Mesenchymal stem cell (in vitro differentiated cells and primary cell): Measurements from ENCODE around the gene SOX10.

Experiments
- DNase-seq: peaks from one replicate; pipeline ENCODE4 v3.0.0-alpha.2; 2013
- H2AFZ ChIP-seq: one replicate; pipeline ENCODE4 v1.6.1; 2013; ENCODE audit warnings: low read depth, mild to moderate bottlenecking, control low read depth, inconsistent platforms, low read length, moderate library complexity
- H2AK5ac ChIP-seq: 2 replicates; pipeline ENCODE4 v1.6.1; 2013; ENCODE audit warnings: low read length, moderate library complexity, mild to moderate bottlenecking, inconsistent platforms; ENCODE audit not compliant: severe bottlenecking
- H2BK120ac ChIP-seq: one replicate; pipeline ENCODE4 v1.6.1; 2013; ENCODE audit warnings: low read depth, mild to moderate bottlenecking, inconsistent platforms, low read length, moderate library complexity
- H2BK12ac ChIP-seq, 2 experiments: one replicate each; pipeline ENCODE4 v1.6.1; 2013; ENCODE audit warnings: inconsistent platforms in 2 of 2, low read length in 2 of 2, mild to moderate bottlenecking in 2 of 2, moderate library complexity in 2 of 2, control low read depth in 1 of 2
- H2BK15ac ChIP-seq: one replicate; pipeline ENCODE4 v1.6.1; 2013; ENCODE audit warnings: mild to moderate bottlenecking, low read depth, inconsistent platforms; ENCODE audit not compliant: poor library complexity, severe bottlenecking
- H2BK5ac ChIP-seq: 2 replicates; pipeline ENCODE4 v1.6.1; 2013; ENCODE audit warnings: low read depth, mild to moderate bottlenecking, low read length, control low read depth, inconsistent platforms; ENCODE audit not compliant: poor library complexity, severe bottlenecking
- H3K14ac ChIP-seq, 2 experiments: one replicate each; pipeline ENCODE4 v1.6.1; 2013; ENCODE audit warnings: inconsistent platforms in 2 of 2, low read length in 2 of 2, control low read depth in 1 of 2, mild to moderate bottlenecking in 1 of 2, moderate library complexity in 1 of 2
- H3K18ac ChIP-seq, 2 experiments: one replicate each; pipeline ENCODE4 v1.6.1; 2013; ENCODE audit warnings: inconsistent platforms in 2 of 2, low read length in 2 of 2, control low read depth in 1 of 2, low read depth in 1 of 2, mild to moderate bottlenecking in 1 of 2
- H3K23ac ChIP-seq, 2 experiments: one replicate each; pipeline ENCODE4 v1.6.1; 2013; ENCODE audit warnings: inconsistent platforms in 2 of 2, low read length in 2 of 2, mild to moderate bottlenecking in 2 of 2, moderate library complexity in 2 of 2, control low read depth in 1 of 2
- H3K27ac ChIP-seq: 2 replicates; pipeline ENCODE4 v1.5.1; 2013; ENCODE audit warnings: mild to moderate bottlenecking, moderate library complexity, low read length, control low read depth, inconsistent platforms; ENCODE audit not compliant: poor library complexity, severe bottlenecking
- H3K27me3 ChIP-seq, 2 experiments: 2 replicates each; pipeline versions ENCODE4 v1.6.1 to v1.7.0; 2013; ENCODE audit warnings: low read length in 2 of 2, mild to moderate bottlenecking in 2 of 2, moderate library complexity in 2 of 2, control low read depth in 1 of 2, inconsistent platforms in 1 of 2; ENCODE audit not compliant: control insufficient read depth in 1 of 2, insufficient read depth in 1 of 2
- H3K36me3 ChIP-seq, 2 experiments: 2 replicates each; pipeline versions ENCODE4 v1.6.1 to v1.7.0; 2013; ENCODE audit warnings: low read length in 2 of 2, control low read depth in 1 of 2, inconsistent platforms in 1 of 2, low read depth in 1 of 2, mild to moderate bottlenecking in 1 of 2; ENCODE audit not compliant: insufficient read depth in 2 of 2, control insufficient read depth in 1 of 2
- H3K4ac ChIP-seq, 2 experiments: one replicate each; pipeline ENCODE4 v1.6.1; 2013; ENCODE audit warnings: inconsistent platforms in 2 of 2, low read length in 2 of 2, mild to moderate bottlenecking in 2 of 2, moderate library complexity in 2 of 2, control low read depth in 1 of 2, low read depth in 1 of 2
- H3K4me1 ChIP-seq: 2 replicates; pipeline ENCODE4 v1.6.1; 2013; ENCODE audit warnings: low read depth, low read length, control low read depth; ENCODE audit not compliant: control insufficient read depth, insufficient read depth
- H3K4me2 ChIP-seq: 2 replicates; pipeline ENCODE4 v1.6.1; 2013; ENCODE audit warnings: low read length, mild to moderate bottlenecking, inconsistent platforms; ENCODE audit not compliant: poor library complexity, severe bottlenecking
- H3K4me3 ChIP-seq, 2 experiments: 2 replicates each; pipeline versions ENCODE4 v1.5.1 to v1.7.0; 2013; ENCODE audit warnings: low read length in 2 of 2, mild to moderate bottlenecking in 2 of 2, control low read depth in 1 of 2, low read depth in 1 of 2; ENCODE audit not compliant: insufficient read depth in 1 of 2
- H3K79me1 ChIP-seq: replicated peaks from 2 replicates; pipeline ENCODE4 v1.6.1; 2013; ENCODE audit warnings: mild to moderate bottlenecking, control low read depth, low read length, inconsistent platforms; ENCODE audit not compliant: poor library complexity, severe bottlenecking
- H3K9ac ChIP-seq: 2 replicates; pipeline ENCODE4 v1.7.0; 2013; ENCODE audit warnings: mild to moderate bottlenecking, low read length, moderate library complexity
- H3K9me3 ChIP-seq: 2 replicates; pipeline ENCODE4 v1.7.0; 2013; ENCODE audit warnings: mild to moderate bottlenecking, low read length; ENCODE audit not compliant: control insufficient read depth
- H4K8ac ChIP-seq: one replicate; pipeline ENCODE4 v1.6.1; 2013; ENCODE audit warnings: inconsistent platforms, mild to moderate bottlenecking, low read length, moderate library complexity
- H4K91ac ChIP-seq: one replicate; pipeline ENCODE4 v1.6.1; 2013; ENCODE audit warnings: mild to moderate bottlenecking, low read length, inconsistent platforms
- WGBS: methylation state at CpG from one replicate; pipeline ENCODE4 v1.1.7; 2013; ENCODE audit warnings: mixed read lengths; 5-methylcytosine and 5-hydroxymethylcytosine counted together

The SOX10 gene

DNA sequence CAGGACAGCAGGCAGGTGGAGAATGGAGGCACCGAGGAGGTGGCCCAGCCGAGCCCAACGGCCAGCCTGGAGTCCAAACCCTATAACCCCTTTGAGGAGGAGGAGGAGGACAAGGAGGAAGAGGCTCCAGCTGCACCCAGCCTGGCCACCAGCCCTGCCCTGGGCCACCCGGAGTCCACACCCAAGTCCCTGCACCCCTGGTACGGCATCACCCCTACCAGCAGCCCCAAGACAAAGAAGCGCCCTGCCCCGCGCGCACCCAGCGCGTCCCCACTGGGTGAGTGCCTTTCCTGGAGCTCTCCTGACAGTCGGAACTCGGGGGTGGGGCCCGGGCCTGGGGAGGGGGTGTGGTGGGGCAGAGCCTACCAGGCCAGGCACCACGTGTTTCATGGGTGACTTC is 58.6 kb downstream of the SOX10 start:
- H3K4ac ChIP-seq: no peak overlapping the region
- H3K14ac ChIP-seq: no peak overlapping the region
- no peak overlapping the region for H2AFZ ChIP-seq
- no peak overlapping the region for H4K91ac ChIP-seq
- H2BK5ac ChIP-seq: no peak overlapping the region
- H3K36me3 ChIP-seq: peaks cover 78 to 90% of the 10 kb centered on the region in 2 experiments
- H3K18ac ChIP-seq: no peak overlapping the region
- H2BK15ac ChIP-seq: no peak overlapping the region
- H3K4me1 ChIP-seq: peaks cover 11% of the 10 kb centered on the region
- no peaks in the 10 kb centered on the region for H3K9me3 ChIP-seq
- H3K9ac ChIP-seq: no peak overlapping the region
- H3K27me3 ChIP-seq: no peaks in the 10 kb centered on the region
- WGBS: 95% methylated on average over 13 of the region's 15 CpGs
- peaks cover 46% of the 10 kb centered on the region for H3K79me1 ChIP-seq
- no peak overlapping the region for H3K23ac ChIP-seq
- H3K4me2 ChIP-seq: no peak overlapping the region
- no peak overlapping the region for H2BK12ac ChIP-seq
- H4K8ac ChIP-seq: no peak overlapping the region
- no peak overlapping the region for H3K4me3 ChIP-seq
- no peak for DNase-seq
- no peak overlapping the region for H2AK5ac ChIP-seq
- no peak overlapping the region for H3K27ac ChIP-seq
- no peak overlapping the region for H2BK120ac ChIP-seq

DNA sequence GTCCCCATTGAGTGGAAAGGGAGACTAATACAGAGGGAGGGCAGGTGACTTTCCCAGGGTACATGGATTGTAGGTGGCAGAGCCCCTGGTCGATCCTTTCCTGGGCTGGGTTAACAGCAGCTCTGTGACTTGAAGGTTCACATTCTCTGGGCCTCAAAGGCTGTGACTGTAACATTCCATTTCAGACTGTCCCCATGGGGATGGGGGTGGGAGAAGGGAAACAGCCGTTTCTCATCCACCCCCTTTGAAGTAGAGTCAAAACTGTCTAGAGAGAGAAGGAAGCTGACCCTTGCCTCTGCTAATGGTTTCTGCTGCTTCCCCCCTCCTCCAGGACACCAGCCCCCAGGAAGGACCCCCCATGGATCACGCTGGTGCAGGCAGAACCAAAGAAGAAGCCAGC is 59.0 kb downstream of the SOX10 start:
- Histone ChIP-seq H2BK15ac (no peak overlapping the region), H3K36me3 (peaks cover 80 to 89% of the 10 kb centered on the region in 2 experiments), H3K23ac (no peak overlapping the region), H3K27ac (no peak overlapping the region), H2BK120ac (no peak overlapping the region), H3K79me1 (peaks cover 46% of the 10 kb centered on the region), H3K27me3 (no peaks in the 10 kb centered on the region), H2AK5ac (no peak overlapping the region), H4K91ac (no peak overlapping the region), H3K4me2 (no peak overlapping the region), H2BK12ac (no peak overlapping the region), H3K18ac (no peak overlapping the region), H2AFZ (no peak overlapping the region), H3K4me3 (no peak overlapping the region), H3K4ac (no peak overlapping the region), H2BK5ac (no peak overlapping the region), H3K9me3 (no peaks in the 10 kb centered on the region), H3K14ac (no peak overlapping the region), H4K8ac (no peak overlapping the region), H3K9ac (peak overlapping the region; percentile 1), H3K4me1 (peaks cover 7% of the 10 kb centered on the region)
- DNase-seq: no peak
- WGBS: 90% methylated on average over 1 of the region's 3 CpGs

GRCh38 chr22:37924386-37925065 is 59.8 kb downstream of the SOX10 start:
- Histone ChIP-seq H3K4me3 (no peak overlapping the region), H2BK12ac (no peak overlapping the region), H3K14ac (no peak overlapping the region), H3K9me3 (no peaks in the 10 kb centered on the region), H3K27me3 (no peaks in the 10 kb centered on the region), H2BK120ac (no peak overlapping the region), H3K4me1 (peaks cover 4% of the 10 kb centered on the region), H3K4me2 (no peak overlapping the region), H2AFZ (no peak overlapping the region), H3K23ac (peak overlapping the region in 1 of 2 experiments; percentile 34), H3K9ac (peak overlapping the region; percentile 1), H3K18ac (no peak overlapping the region), H3K79me1 (peaks cover 46% of the 10 kb centered on the region), H2BK5ac (no peak overlapping the region), H3K36me3 (peaks cover 83 to 88% of the 10 kb centered on the region in 2 experiments), H4K91ac (no peak overlapping the region), H3K27ac (no peak overlapping the region), H2BK15ac (no peak overlapping the region), H3K4ac (no peak overlapping the region), H4K8ac (no peak overlapping the region), H2AK5ac (no peak overlapping the region)
- WGBS: 96% methylated on average over 18 of the region's 18 CpGs
- DNase-seq: no peak

GRCh38 chr22:37923927-37924326 is 60.4 kb downstream of the SOX10 start:
- no peak overlapping the region for H3K9ac ChIP-seq
- no peak overlapping the region for H2AK5ac ChIP-seq
- no peaks in the 10 kb centered on the region for H3K27me3 ChIP-seq
- no peak overlapping the region for H3K18ac ChIP-seq
- no peak overlapping the region for H2BK5ac ChIP-seq
- H3K4me3 ChIP-seq: no peak overlapping the region
- no peak overlapping the region for H2BK15ac ChIP-seq
- no peak overlapping the region for H3K4ac ChIP-seq
- no peak for DNase-seq
- WGBS: 93% methylated on average over 4 of the region's 4 CpGs
- H2BK12ac ChIP-seq: no peak overlapping the region
- H2BK120ac ChIP-seq: no peak overlapping the region
- H3K79me1 ChIP-seq: peaks cover 44% of the 10 kb centered on the region
- H3K4me2 ChIP-seq: no peak overlapping the region
- H3K4me1 ChIP-seq: peaks cover 6% of the 10 kb centered on the region
- no peak overlapping the region for H4K91ac ChIP-seq
- H3K36me3 ChIP-seq: peaks cover 81 to 87% of the 10 kb centered on the region in 2 experiments
- peak overlapping the region in 1 of 2 experiments; percentile 34 for H3K23ac ChIP-seq
- no peak overlapping the region for H3K14ac ChIP-seq
- no peak overlapping the region for H3K27ac ChIP-seq
- H4K8ac ChIP-seq: no peak overlapping the region
- H2AFZ ChIP-seq: no peak overlapping the region
- H3K9me3 ChIP-seq: no peaks in the 10 kb centered on the region
